SK-N-SH (cell line): ENCODE data around the gene HIPK4. TPM values are rescaled to one million over a fixed set of nuclear protein-coding genes. Genes with fewer than 3 reads are reported as not detected.

ENCODE experiments used
- CTCF ChIA-PET: fragments of 300-600, 350-600 bp; formaldehyde crosslinking; extraction: SDS; loops from one replicate; lab custom pipeline; 2021; lab: Yijun Ruan, JAX
- POLR2A ChIA-PET: fragments of 350-600 bp; sonication (Branson Sonifier 250); formaldehyde crosslinking; extraction: SDS; loops from one replicate; lab custom pipeline; 2020; ENCODE audit warnings: antibody characterized with exemption, inconsistent platforms; lab: Yijun Ruan, JAX
- DNase-seq: peaks from one replicate; pipeline ENCODE4 v3.0.0; 2012
- H2AFZ ChIP-seq: fragments of 200-600 bp; sonication (generic); 2 replicates; pipeline ENCODE4 v1.8.1; 2016; ENCODE audit warnings: antibody characterized with exemption, mild to moderate bottlenecking, low read depth
- H3F3A ChIP-seq: fragments of 200-600 bp; sonication (generic); replicated peaks from 2 replicates; pipeline ENCODE3; 2016; ENCODE audit warnings: antibody characterized with exemption, mild to moderate bottlenecking; ENCODE audit not compliant: insufficient read depth
- H3K27ac ChIP-seq, 2 experiments: fragments of 200-500 bp in 1 of 2; fragments of 200-600 bp in 1 of 2; sonication (Bioruptor generic) in 1 of 2; sonication (generic), shearing (Covaris generic) in 1 of 2; 2 replicates each; pipeline versions ENCODE4 v1.5.1 to v1.6.1; 2014 to 2016; ENCODE audit warnings: low read depth in 2 of 2, inconsistent platforms in 1 of 2, low read length in 1 of 2, mild to moderate bottlenecking in 1 of 2, mixed read lengths in 1 of 2
- H3K27me3 ChIP-seq: fragments of 200-600 bp; sonication (generic), shearing (Covaris generic); 2 replicates; pipeline ENCODE4 v1.6.1; 2016; ENCODE audit warnings: mixed run types; ENCODE audit not compliant: insufficient read depth
- H3K36me3 ChIP-seq, 2 experiments: fragments of 200-500 bp in 1 of 2; fragments of 200-600 bp in 1 of 2; sonication (Bioruptor generic) in 1 of 2; sonication (generic) in 1 of 2; replicated peaks in 1 of 2; 2 replicates each; pipeline versions ENCODE3 to v1.5.1; 2014 to 2016; ENCODE audit warnings: low read length in 1 of 2, mild to moderate bottlenecking in 1 of 2; ENCODE audit not compliant: insufficient read depth in 2 of 2, control insufficient read depth in 1 of 2
- H3K4me1 ChIP-seq, 2 experiments: fragments of 200-500 bp in 1 of 2; fragments of 200-600 bp in 1 of 2; sonication (Bioruptor generic) in 1 of 2; sonication (generic), shearing (Covaris generic) in 1 of 2; 2 replicates each; pipeline versions ENCODE4 v1.5.1 to v1.6.1; 2014 to 2016; ENCODE audit warnings: low read depth in 1 of 2, low read length in 1 of 2, mixed run types in 1 of 2; ENCODE audit not compliant: insufficient read depth in 2 of 2, control insufficient read depth in 1 of 2
- H3K4me2 ChIP-seq: fragments of 200-600 bp; sonication (generic), shearing (Covaris generic); 2 replicates; pipeline ENCODE4 v1.6.1; 2017; ENCODE audit warnings: mixed run types
- H3K4me3 ChIP-seq, 2 experiments: fragments of 200-500 bp in 1 of 2; fragments of 200-600 bp in 1 of 2; sonication (Bioruptor generic) in 1 of 2; sonication (generic), shearing (Covaris generic) in 1 of 2; 2 replicates each; pipeline versions ENCODE4 v1.5.1 to v1.8.1; 2014 to 2016; ENCODE audit warnings: low read depth in 2 of 2, inconsistent platforms in 1 of 2, low read length in 1 of 2, mild to moderate bottlenecking in 1 of 2, mixed read lengths in 1 of 2, moderate library complexity in 1 of 2
- H3K79me2 ChIP-seq: fragments of 200-600 bp; sonication (generic); 2 replicates; pipeline ENCODE4 v1.8.1; 2017; ENCODE audit warnings: mild to moderate bottlenecking; ENCODE audit not compliant: insufficient read depth
- H3K9ac ChIP-seq: fragments of 200-600 bp; sonication (generic); 2 replicates; pipeline ENCODE4 v1.6.1; 2017; ENCODE audit warnings: mixed run types
- H3K9me2 ChIP-seq: fragments of 200-600 bp; sonication (generic); 2 replicates; pipeline ENCODE4 v1.6.1; 2017; ENCODE audit warnings: mixed run types
- H3K9me3 ChIP-seq: fragments of 200-600 bp; sonication (generic); 2 replicates; pipeline ENCODE4 v1.6.1; 2017; ENCODE audit warnings: mixed run types, mild to moderate bottlenecking, moderate library complexity
- H4K20me1 ChIP-seq: fragments of 200-600 bp; sonication (generic); 2 replicates; pipeline ENCODE4 v1.6.1; 2017; ENCODE audit warnings: mild to moderate bottlenecking, mixed run types; ENCODE audit not compliant: insufficient read depth
- EP300 ChIP-seq, 2 experiments: IDR thresholded peaks; 2 replicates each; pipeline versions ENCODE4 v1.4.0 to v1.6.1; 2012; ENCODE audit warnings: borderline replicate concordance in 1 of 2, low read depth in 1 of 2, low read length in 1 of 2
- EZH2phosphoT487 ChIP-seq: fragments of 200-600 bp; sonication (generic); IDR thresholded peaks from 2 replicates; pipeline ENCODE4 v1.6.1; 2017; ENCODE audit warnings: low read depth, mixed run types, mild to moderate bottlenecking, antibody characterized with exemption, moderate library complexity, borderline replicate concordance
- FOSL2 ChIP-seq: IDR thresholded peaks from 2 replicates; pipeline ENCODE4 v1.4.0; 2012; ENCODE audit warnings: low read depth, mild to moderate bottlenecking, moderate library complexity, borderline replicate concordance
- FOXM1 ChIP-seq: IDR thresholded peaks from 2 replicates; pipeline ENCODE4 v1.4.0; 2012; ENCODE audit warnings: low read depth, mild to moderate bottlenecking
- GABPA ChIP-seq: IDR thresholded peaks from 2 replicates; pipeline ENCODE4 v1.4.0; 2012; ENCODE audit warnings: low read depth, mild to moderate bottlenecking
- IRF3 ChIP-seq: fragments of 150-350 bp; IDR thresholded peaks from 2 replicates; pipeline ENCODE4 v1.6.1; 2016; ENCODE audit warnings: mild to moderate bottlenecking, low read depth, low read length
- NFIC ChIP-seq: IDR thresholded peaks from 2 replicates; pipeline ENCODE4 v1.4.0; 2012; ENCODE audit warnings: borderline replicate concordance
- NRF1 ChIP-seq: IDR thresholded peaks from 2 replicates; pipeline ENCODE4 v1.6.1; 2012; ENCODE audit warnings: low read depth, mild to moderate bottlenecking, low read length
- REST ChIP-seq: IDR thresholded peaks from 2 replicates; pipeline ENCODE4 v1.6.1; 2012; ENCODE audit warnings: mild to moderate bottlenecking, low read depth, low read length, moderate library complexity
- RFX5 ChIP-seq: IDR thresholded peaks from 2 replicates; pipeline ENCODE4 v1.6.1; 2012; ENCODE audit warnings: mild to moderate bottlenecking, improper control_type of control experiment, low read length
- SMC3 ChIP-seq: IDR thresholded peaks from 2 replicates; pipeline ENCODE4 v1.6.1; 2012; ENCODE audit warnings: low read depth, low read length, improper control_type of control experiment
- TAF1 ChIP-seq: IDR thresholded peaks from 2 replicates; pipeline ENCODE4 v1.6.1; 2012; ENCODE audit warnings: low read depth, mild to moderate bottlenecking, low read length, moderate library complexity, borderline replicate concordance
- WGBS: methylation state at CpG from one replicate; pipeline ENCODE4 v1.1.6; 2017; ENCODE audit warnings: low lambda C conversion rate; 5-methylcytosine and 5-hydroxymethylcytosine counted together
- polyA plus RNA-seq, 3 experiments: library from polyadenylated mRNA; depleted of rRNA; stranded (reverse); fragments of >200 nt; gene quantifications; 2 replicates each; pipeline ENCODE4 v1.2.3, GENCODE V29; 2012
- TF ChIP-seq, protein P1 (sequence below): IDR thresholded peaks from 2 replicates; pipeline ENCODE4 v1.4.0; 2012; ENCODE audit warnings: low read depth
- TF ChIP-seq, protein P2 (sequence below): fragments of 150-350 bp; IDR thresholded peaks from 2 replicates; pipeline ENCODE4 v1.6.1; 2017; ENCODE audit warnings: antibody characterized with exemption, low read length, low read depth, borderline replicate concordance

HIPK4 gene
- polyA plus RNA-seq, 1 of the 3 experiments (the other 2 are of a cell fraction) = 0.23 TPM

DNA sequence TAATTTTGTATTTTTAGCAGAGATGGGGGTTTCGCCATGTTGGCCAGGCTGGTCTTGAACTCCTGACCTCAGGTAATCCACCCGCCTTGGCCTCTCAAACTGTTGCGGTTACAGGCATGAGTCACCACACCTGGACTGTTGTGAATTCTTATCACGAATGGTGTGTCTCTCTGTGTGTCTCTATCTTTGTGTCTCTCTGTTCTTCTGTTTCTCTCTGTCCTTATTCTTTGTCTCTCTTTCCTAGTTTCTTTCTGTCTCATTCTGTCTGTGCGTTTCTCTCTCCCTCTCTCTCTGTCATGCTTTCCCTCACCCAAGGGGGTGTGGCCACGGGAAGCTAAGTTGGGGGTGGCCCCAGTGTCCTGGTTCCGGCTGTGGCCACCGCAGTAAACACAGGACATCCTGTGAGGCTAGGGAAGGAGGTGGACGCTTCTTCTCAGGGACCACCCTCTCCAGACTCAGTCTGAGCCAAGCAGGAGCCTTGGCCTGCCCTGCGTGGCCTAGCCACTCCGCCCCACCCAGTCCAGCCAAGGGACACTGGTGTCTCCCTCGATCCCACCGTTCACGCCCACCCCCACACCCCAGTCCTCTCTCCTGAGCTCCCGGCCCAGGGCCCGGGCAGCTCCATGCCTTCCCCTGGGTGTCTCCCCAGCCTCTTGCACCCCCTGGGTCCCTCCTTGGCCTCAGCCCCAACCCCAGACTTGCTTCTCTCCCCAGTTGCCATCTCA, 27.1 kb upstream of the HIPK4 start:
- H3K36me3 ChIP-seq = peaks cover 0 to 2% of the 10 kb centered on the region in 2 experiments
- H3K27ac ChIP-seq = no peak overlapping the region
- H3F3A ChIP-seq = peaks cover 22% of the 10 kb centered on the region
- TF ChIP-seq FOXM1 (no peak), EP300 (IDR thresholded peaks at IDR 0.05; ENCODE audit: borderline replicate concordance in 1 of 2, low read depth in 1 of 2, low read length in 1 of 2) (no peak), RFX5 (no peak), EZH2phosphoT487 (no peak), IRF3 (no peak), TAF1 (no peak), GABPA (no peak), REST (no peak), NFIC (no peak), NRF1 (no peak), FOSL2 (no peak), SMC3 (no peak)
- TF ChIP-seq, protein P1, sequence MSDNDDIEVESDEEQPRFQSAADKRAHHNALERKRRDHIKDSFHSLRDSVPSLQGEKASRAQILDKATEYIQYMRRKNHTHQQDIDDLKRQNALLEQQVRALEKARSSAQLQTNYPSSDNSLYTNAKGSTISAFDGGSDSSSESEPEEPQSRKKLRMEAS = no peak
- TF ChIP-seq, protein P2, sequence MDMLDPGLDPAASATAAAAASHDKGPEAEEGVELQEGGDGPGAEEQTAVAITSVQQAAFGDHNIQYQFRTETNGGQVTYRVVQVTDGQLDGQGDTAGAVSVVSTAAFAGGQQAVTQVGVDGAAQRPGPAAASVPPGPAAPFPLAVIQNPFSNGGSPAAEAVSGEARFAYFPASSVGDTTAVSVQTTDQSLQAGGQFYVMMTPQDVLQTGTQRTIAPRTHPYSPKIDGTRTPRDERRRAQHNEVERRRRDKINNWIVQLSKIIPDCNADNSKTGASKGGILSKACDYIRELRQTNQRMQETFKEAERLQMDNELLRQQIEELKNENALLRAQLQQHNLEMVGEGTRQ = no peak
- no peak overlapping the region for H3K9ac ChIP-seq
- H3K27me3 ChIP-seq = no peaks in the 10 kb centered on the region
- H3K4me2 ChIP-seq = no peak overlapping the region
- no peaks in the 10 kb centered on the region for H4K20me1 ChIP-seq
- 75% methylated on average over 14 of the region's 16 CpGs for WGBS
- ChIA-PET CTCF (interaction anchor here (0.6 to 1.2 kb wide), 3 partner anchors 14 to 278 kb away, joined by 3 read pairs; no protein-coding TSS in a partner anchor), POLR2A (no interaction called here)
- H3K9me3 ChIP-seq = no peaks in the 10 kb centered on the region
- peaks cover 2 to 6% of the 10 kb centered on the region in 2 experiments; a peak in 3 of 4 replicates for H3K4me1 ChIP-seq
- no peak overlapping the region for H2AFZ ChIP-seq
- no peak overlapping the region for H3K4me3 ChIP-seq
- H3K9me2 ChIP-seq = no peaks in the 10 kb centered on the region
- peaks cover 7% of the 10 kb centered on the region for H3K79me2 ChIP-seq
- no peak for DNase-seq
